HL-60 (cell line): ENCODE measurements around the gene AKIRIN1.

Experiments used
- GABPA ChIP-seq: IDR thresholded peaks from 2 replicates; pipeline ENCODE4 v1.6.1; 2012; ENCODE audit warnings: low read depth
- POLR2AphosphoS5 ChIP-seq: IDR thresholded peaks from 2 replicates; pipeline ENCODE4 v1.6.1; 2012; ENCODE audit warnings: low read depth
- TF ChIP-seq, protein P1 (sequence below): IDR thresholded peaks from one replicate; pipeline ENCODE4 v1.5.1; 2011; ENCODE audit warnings: low read length, control low read depth, inconsistent platforms; ENCODE audit not compliant: insufficient read depth
- TF ChIP-seq, protein P2 (sequence below): IDR thresholded peaks from 2 replicates; pipeline ENCODE4 v1.6.1; 2012; ENCODE audit warnings: low read depth; ENCODE audit not compliant: insufficient replicate concordance

DNA sequence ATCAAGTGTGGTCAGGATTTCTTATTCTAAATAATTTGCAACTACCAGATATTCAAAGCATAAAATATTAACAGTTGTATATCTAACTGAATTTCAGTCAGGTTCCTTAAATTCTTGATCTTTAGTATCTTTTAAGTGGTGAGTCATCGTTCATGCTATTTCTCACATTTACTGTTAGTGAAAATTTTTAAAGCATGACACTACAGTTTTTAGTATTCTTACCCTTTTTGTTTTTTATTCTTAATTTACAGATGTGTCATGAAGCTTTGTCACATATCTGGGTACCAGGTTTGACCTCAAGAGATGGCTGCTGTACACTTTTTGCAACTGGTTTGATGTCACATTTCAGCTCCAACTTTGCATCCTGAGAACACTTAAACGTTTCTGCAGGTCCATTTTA, 12.7 kb downstream of the AKIRIN1 start:
- TF ChIP-seq, protein P1, sequence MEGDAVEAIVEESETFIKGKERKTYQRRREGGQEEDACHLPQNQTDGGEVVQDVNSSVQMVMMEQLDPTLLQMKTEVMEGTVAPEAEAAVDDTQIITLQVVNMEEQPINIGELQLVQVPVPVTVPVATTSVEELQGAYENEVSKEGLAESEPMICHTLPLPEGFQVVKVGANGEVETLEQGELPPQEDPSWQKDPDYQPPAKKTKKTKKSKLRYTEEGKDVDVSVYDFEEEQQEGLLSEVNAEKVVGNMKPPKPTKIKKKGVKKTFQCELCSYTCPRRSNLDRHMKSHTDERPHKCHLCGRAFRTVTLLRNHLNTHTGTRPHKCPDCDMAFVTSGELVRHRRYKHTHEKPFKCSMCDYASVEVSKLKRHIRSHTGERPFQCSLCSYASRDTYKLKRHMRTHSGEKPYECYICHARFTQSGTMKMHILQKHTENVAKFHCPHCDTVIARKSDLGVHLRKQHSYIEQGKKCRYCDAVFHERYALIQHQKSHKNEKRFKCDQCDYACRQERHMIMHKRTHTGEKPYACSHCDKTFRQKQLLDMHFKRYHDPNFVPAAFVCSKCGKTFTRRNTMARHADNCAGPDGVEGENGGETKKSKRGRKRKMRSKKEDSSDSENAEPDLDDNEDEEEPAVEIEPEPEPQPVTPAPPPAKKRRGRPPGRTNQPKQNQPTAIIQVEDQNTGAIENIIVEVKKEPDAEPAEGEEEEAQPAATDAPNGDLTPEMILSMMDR = no peak
- TF ChIP-seq, protein P2, sequence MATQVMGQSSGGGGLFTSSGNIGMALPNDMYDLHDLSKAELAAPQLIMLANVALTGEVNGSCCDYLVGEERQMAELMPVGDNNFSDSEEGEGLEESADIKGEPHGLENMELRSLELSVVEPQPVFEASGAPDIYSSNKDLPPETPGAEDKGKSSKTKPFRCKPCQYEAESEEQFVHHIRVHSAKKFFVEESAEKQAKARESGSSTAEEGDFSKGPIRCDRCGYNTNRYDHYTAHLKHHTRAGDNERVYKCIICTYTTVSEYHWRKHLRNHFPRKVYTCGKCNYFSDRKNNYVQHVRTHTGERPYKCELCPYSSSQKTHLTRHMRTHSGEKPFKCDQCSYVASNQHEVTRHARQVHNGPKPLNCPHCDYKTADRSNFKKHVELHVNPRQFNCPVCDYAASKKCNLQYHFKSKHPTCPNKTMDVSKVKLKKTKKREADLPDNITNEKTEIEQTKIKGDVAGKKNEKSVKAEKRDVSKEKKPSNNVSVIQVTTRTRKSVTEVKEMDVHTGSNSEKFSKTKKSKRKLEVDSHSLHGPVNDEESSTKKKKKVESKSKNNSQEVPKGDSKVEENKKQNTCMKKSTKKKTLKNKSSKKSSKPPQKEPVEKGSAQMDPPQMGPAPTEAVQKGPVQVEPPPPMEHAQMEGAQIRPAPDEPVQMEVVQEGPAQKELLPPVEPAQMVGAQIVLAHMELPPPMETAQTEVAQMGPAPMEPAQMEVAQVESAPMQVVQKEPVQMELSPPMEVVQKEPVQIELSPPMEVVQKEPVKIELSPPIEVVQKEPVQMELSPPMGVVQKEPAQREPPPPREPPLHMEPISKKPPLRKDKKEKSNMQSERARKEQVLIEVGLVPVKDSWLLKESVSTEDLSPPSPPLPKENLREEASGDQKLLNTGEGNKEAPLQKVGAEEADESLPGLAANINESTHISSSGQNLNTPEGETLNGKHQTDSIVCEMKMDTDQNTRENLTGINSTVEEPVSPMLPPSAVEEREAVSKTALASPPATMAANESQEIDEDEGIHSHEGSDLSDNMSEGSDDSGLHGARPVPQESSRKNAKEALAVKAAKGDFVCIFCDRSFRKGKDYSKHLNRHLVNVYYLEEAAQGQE = no peak
- TF ChIP-seq GABPA (no peak), POLR2AphosphoS5 (no peak)
